HUES64 (cell line): ENCODE measurements around the gene ITSN1.

ENCODE experiments used
- H3K27ac ChIP-seq: 2 replicates; pipeline ENCODE4 v1.7.0; 2013; ENCODE audit warnings: low read depth, low read length, inconsistent platforms
- H3K27me3 ChIP-seq: 2 replicates; pipeline ENCODE4 v1.6.1; 2013; ENCODE audit warnings: mild to moderate bottlenecking, low read length; ENCODE audit not compliant: insufficient read depth
- H3K36me3 ChIP-seq: 2 replicates; pipeline ENCODE4 v1.6.1; 2013; ENCODE audit warnings: mild to moderate bottlenecking, low read length; ENCODE audit not compliant: insufficient read depth
- H3K4me1 ChIP-seq: 2 replicates; pipeline ENCODE4 v1.6.1; 2013; ENCODE audit warnings: mild to moderate bottlenecking, low read length, moderate library complexity; ENCODE audit not compliant: insufficient read depth
- H3K4me3 ChIP-seq: 2 replicates; pipeline ENCODE4 v1.5.1; 2013; ENCODE audit warnings: mild to moderate bottlenecking, low read length, moderate library complexity
- H3K9ac ChIP-seq: 2 replicates; pipeline ENCODE4 v1.6.1; 2013; ENCODE audit warnings: mild to moderate bottlenecking, low read depth, low read length
- H3K9me3 ChIP-seq: 2 replicates; pipeline ENCODE4 v1.6.1; 2013; ENCODE audit warnings: low read depth, low read length; ENCODE audit not compliant: insufficient read depth
- WGBS: fragments of 150-250, 120-280 bp; methylation state at CpG from one replicate; pipeline ENCODE4 v1.1.7; 2013; ENCODE audit warnings: missing lambda C conversion rate; 5-methylcytosine and 5-hydroxymethylcytosine counted together

ITSN1 gene

GRCh38 chr21:33641352-33642026 lies 812 bp upstream of the ITSN1 start, which contains the start of gene CRYZL1:
Gene CRYZL1 (minus strand): TSS chr21:33641741. CDS start chr21:33631551, 10,190 bp downstream.
- Histone ChIP-seq H3K27me3 (no peaks in the 10 kb centered on the region), H3K4me1 (peaks cover 27% of the 10 kb centered on the region), H3K36me3 (no peaks in the 10 kb centered on the region), H3K27ac (peak within 1 kb of the TSS; percentile 83), H3K4me3 (peak within 1 kb of the TSS; percentile 65), H3K9ac (peak within 1 kb of the TSS; percentile 90), H3K9me3 (no peaks in the 10 kb centered on the region)
- WGBS = under 1% methylated on average over 38 of the region's 38 CpGs

- no peaks in the 10 kb centered on the region for H3K36me3 ChIP-seq
- H3K27ac ChIP-seq = peak overlapping the region; percentile 83; the same call in 1 of the 2 replicates
- peaks cover 27% of the 10 kb centered on the region for H3K4me1 ChIP-seq
- no peaks in the 10 kb centered on the region for H3K27me3 ChIP-seq
- peak overlapping the region; percentile 90 for H3K9ac ChIP-seq
- no peaks in the 10 kb centered on the region for H3K9me3 ChIP-seq
- H3K4me3 ChIP-seq = peak overlapping the region; percentile 65
- WGBS = under 1% methylated on average over 78 of the region's 78 CpGs
These were observed 776 bp downstream of the ITSN1 start for GRCh38 chr21:33642896-33643657.

DNA sequence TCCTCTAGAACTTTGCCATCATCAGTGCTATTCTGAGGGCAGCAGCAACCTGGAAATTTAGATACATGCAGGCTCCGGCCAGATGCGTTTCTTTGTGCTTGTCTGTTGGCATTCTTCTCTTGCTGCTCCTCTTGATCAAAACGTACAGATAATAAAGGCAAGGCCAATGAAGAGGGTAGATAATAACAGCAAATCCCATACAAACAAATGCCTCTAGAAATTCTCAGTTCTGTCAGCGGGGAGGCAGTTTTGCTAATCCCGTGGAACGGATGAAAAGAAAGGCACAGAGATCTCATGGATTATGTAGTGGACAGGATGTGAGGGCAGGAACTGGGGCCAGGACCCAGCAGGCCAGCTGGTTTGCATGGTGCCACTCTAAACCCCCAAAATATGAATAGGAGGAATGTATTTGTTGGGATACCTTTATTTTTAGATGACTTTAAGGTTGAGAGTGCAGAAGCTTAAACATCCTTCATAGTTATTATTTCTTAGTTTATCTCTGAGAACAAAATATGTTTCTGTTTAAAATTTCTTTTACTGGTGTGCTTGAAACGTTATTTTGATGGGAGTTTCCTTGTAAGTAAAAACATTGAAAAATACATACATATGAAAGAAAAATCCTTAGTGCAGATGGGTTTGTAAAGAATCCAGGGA lies 1.5 kb downstream of the ITSN1 start:
- WGBS = 0% methylated on average over 5 of the region's 7 CpGs

DNA sequence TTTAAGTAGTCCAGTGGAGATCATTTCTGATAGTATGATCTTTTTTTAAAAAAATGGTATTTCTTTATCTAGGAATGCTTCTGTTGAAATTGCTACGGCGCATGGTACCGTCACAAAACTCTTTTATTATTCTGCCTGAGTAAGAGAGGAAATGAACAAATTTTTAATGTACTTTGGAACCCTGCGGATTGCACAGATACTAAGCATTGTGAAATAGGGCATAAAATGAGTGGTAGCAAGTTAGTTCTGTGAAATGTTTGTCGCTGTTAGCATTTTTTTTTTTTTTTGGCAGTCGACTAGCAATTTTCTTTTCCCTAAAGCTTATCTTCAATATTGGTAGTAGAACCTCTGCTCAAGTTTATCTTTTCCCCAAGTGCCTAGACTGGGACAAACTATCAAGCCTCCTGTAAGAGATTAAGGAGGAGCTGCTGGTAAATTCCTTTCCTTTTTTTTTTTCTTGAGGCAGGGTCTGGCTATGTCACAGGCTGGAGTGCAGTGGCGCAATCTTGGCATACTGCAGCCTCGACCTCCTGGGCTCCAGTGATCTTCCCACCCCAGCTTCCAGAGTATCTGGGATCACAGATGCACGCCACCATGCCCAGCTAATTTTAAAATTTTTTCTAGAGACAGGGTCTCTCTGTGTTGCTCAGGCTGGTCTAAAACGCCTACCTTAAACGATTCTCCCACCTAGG lies 2.2 kb downstream of the ITSN1 start:
- no peaks in the 10 kb centered on the region for H3K36me3 ChIP-seq
- no peaks in the 10 kb centered on the region for H3K27me3 ChIP-seq
- no peak overlapping the region for H3K27ac ChIP-seq
- H3K9me3 ChIP-seq = no peaks in the 10 kb centered on the region
- WGBS = 75% methylated on average over 10 of the region's 11 CpGs
- no peak overlapping the region for H3K9ac ChIP-seq
- peaks cover 33% of the 10 kb centered on the region for H3K4me1 ChIP-seq
- peak overlapping the region; percentile 65 for H3K4me3 ChIP-seq

More for the DNA sequence above, 1.5 kb downstream of the ITSN1 start:
- Histone ChIP-seq H3K4me1 (peaks cover 27% of the 10 kb centered on the region), H3K27ac (no peak overlapping the region; the same call in 1 of the 2 replicates), H3K36me3 (no peaks in the 10 kb centered on the region), H3K27me3 (no peaks in the 10 kb centered on the region), H3K4me3 (peak overlapping the region; percentile 65), H3K9me3 (no peaks in the 10 kb centered on the region), H3K9ac (peak overlapping the region; percentile 90; the same call in 1 of the 2 replicates)

GRCh38 chr21:33645730-33646129 lies 3.4 kb downstream of the ITSN1 start:
- 92% methylated on average over 4 of the region's 4 CpGs for WGBS
- no peaks in the 10 kb centered on the region for H3K36me3 ChIP-seq
- H3K9me3 ChIP-seq = no peaks in the 10 kb centered on the region
- no peak overlapping the region for H3K4me3 ChIP-seq
- H3K27me3 ChIP-seq = no peaks in the 10 kb centered on the region
- no peak overlapping the region for H3K9ac ChIP-seq
- peaks cover 37% of the 10 kb centered on the region for H3K4me1 ChIP-seq
- H3K27ac ChIP-seq = no peak overlapping the region; the same call in 1 of the 2 replicates

- H3K27me3 ChIP-seq = no peaks in the 10 kb centered on the region
- no peak overlapping the region for H3K9ac ChIP-seq
- H3K36me3 ChIP-seq = no peaks in the 10 kb centered on the region
- 94% methylated on average over 2 of the region's 3 CpGs for WGBS
- H3K27ac ChIP-seq = no peak overlapping the region
- H3K4me1 ChIP-seq = peaks cover 53% of the 10 kb centered on the region
- H3K4me3 ChIP-seq = no peak overlapping the region
- H3K9me3 ChIP-seq = no peaks in the 10 kb centered on the region
These were observed 5.3 kb downstream of the ITSN1 start for GRCh38 chr21:33647587-33647986.

GRCh38 chr21:33648555-33648954 lies 6.3 kb downstream of the ITSN1 start:
- peaks cover 53% of the 10 kb centered on the region for H3K4me1 ChIP-seq
- 98% methylated on average over 1 of the region's 1 CpG for WGBS

DNA sequence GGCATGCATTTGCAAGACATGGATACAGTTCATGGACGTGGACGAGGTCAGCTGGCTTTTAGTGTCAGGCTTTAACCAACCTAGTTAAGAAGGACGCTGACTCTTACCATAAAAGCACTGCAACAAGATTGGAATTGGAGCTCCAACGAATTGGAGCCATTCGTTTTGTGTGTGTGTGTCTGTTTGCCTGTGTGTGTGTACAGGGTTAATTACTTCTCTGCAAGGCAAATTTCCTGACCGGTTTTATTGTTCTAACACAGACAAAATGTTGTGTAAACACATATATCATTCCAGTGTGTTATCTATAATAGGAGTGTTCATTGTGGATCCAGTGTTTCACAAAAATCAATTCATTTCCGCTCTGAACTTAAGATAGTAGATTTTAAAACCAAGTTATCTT lies 7.9 kb downstream of the ITSN1 start:
- H3K36me3 ChIP-seq = no peaks in the 10 kb centered on the region
- H3K4me1 ChIP-seq = peaks cover 51% of the 10 kb centered on the region
- H3K27me3 ChIP-seq = no peaks in the 10 kb centered on the region
- 88% methylated on average over 5 of the region's 7 CpGs for WGBS
- no peak overlapping the region for H3K9ac ChIP-seq
- no peaks in the 10 kb centered on the region for H3K9me3 ChIP-seq
- no peak overlapping the region for H3K4me3 ChIP-seq
- H3K27ac ChIP-seq = no peak overlapping the region

More at GRCh38 chr21:33648555-33648954, 6.3 kb downstream of the ITSN1 start:
- H3K27ac ChIP-seq = no peak overlapping the region
- no peaks in the 10 kb centered on the region for H3K9me3 ChIP-seq
- no peaks in the 10 kb centered on the region for H3K36me3 ChIP-seq
- no peak overlapping the region for H3K9ac ChIP-seq
- H3K4me3 ChIP-seq = no peak overlapping the region
- H3K27me3 ChIP-seq = no peaks in the 10 kb centered on the region

DNA sequence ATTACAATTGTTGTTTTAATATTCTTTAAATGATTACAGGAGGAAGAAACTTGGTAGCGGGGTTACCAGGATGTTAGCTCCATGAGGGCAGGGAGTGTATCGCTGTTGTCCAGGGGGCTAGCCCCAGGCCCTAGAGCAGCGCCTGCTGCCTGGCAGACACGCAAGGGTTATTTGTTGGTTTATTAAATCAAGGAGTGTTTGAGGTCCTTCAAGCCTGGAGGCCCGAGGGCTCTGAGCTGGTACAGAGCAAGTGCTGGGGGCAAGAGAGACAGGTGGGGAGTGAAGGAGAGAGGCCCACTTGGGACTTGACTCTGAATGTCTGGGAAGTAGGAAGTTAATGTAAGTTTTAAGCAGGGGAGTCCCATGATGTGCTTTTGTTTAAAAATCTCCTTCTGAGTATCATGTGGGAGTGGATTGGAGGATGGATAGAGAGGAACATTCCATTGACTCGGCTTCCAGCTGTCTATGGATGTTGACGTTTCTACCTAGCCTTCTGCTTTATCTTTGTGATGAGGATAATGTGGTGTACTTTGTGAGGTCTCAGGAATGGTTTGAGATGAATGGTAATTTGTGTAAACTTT lies 8.7 kb downstream of the ITSN1 start:
- Histone ChIP-seq H3K36me3 (no peaks in the 10 kb centered on the region), H3K4me3 (no peak overlapping the region), H3K4me1 (peaks cover 52% of the 10 kb centered on the region), H3K9ac (no peak overlapping the region), H3K9me3 (no peaks in the 10 kb centered on the region), H3K27ac (peak overlapping the region; percentile 47; the same call in 1 of the 2 replicates), H3K27me3 (no peaks in the 10 kb centered on the region)
- WGBS = 76% methylated on average over 7 of the region's 7 CpGs

GRCh38 chr21:33651965-33652680 lies 9.8 kb downstream of the ITSN1 start:
- Histone ChIP-seq H3K9me3 (no peaks in the 10 kb centered on the region), H3K27ac (no peak overlapping the region), H3K4me1 (peaks cover 58% of the 10 kb centered on the region), H3K4me3 (no peak overlapping the region), H3K27me3 (no peaks in the 10 kb centered on the region), H3K9ac (no peak overlapping the region), H3K36me3 (no peaks in the 10 kb centered on the region)
- WGBS = 74% methylated on average over 8 of the region's 8 CpGs
